Skeletal muscle satellite cell (primary cell): Measurements from ENCODE around the gene RSRC1.
"Not testable (repeated sequence)": the region's sequence is repeated elsewhere in the genome, so short reads cannot be mapped to it uniquely, and the experiment has no call there.

ENCODE experiments used
- H3K27me3 ChIP-seq: 2 replicates; pipeline ENCODE4 v1.7.0; 2013; ENCODE audit warnings: low read length; ENCODE audit not compliant: control insufficient read depth, insufficient read depth
- H3K36me3 ChIP-seq: 2 replicates; pipeline ENCODE4 v1.7.0; 2013; ENCODE audit warnings: mild to moderate bottlenecking, control low read depth, low read length; ENCODE audit not compliant: insufficient read depth
- H3K4me1 ChIP-seq: 2 replicates; pipeline ENCODE4 v1.7.0; 2013; ENCODE audit warnings: low read length; ENCODE audit not compliant: control insufficient read depth, insufficient read depth
- H3K4me2 ChIP-seq: 2 replicates; pipeline ENCODE4 v1.7.0; 2013; ENCODE audit warnings: mild to moderate bottlenecking, low read length
- H3K4me3 ChIP-seq: 2 replicates; pipeline ENCODE4 v1.7.0; 2013; ENCODE audit warnings: low read length
- H3K9ac ChIP-seq: 2 replicates; pipeline ENCODE4 v1.7.0; 2013; ENCODE audit warnings: mild to moderate bottlenecking, low read depth, low read length, moderate library complexity
- H3K9me3 ChIP-seq: replicated peaks from 2 replicates; pipeline ENCODE4 v1.7.0; 2013; ENCODE audit warnings: mild to moderate bottlenecking, control low read depth, low read length

The RSRC1 gene

GRCh38 chr3:158205994-158206393 lies 96.1 kb downstream of the RSRC1 start:
- no peaks in the 10 kb centered on the region for H3K9me3 ChIP-seq
- H3K4me1 ChIP-seq: no peaks in the 10 kb centered on the region
- no peaks in the 10 kb centered on the region for H3K27me3 ChIP-seq
- H3K36me3 ChIP-seq: no peaks in the 10 kb centered on the region
- H3K4me2 ChIP-seq: no peak overlapping the region
- H3K9ac ChIP-seq: no peak overlapping the region
- H3K4me3 ChIP-seq: no peak overlapping the region

- Histone ChIP-seq H3K9me3 (no peaks in the 10 kb centered on the region), H3K9ac (no peak overlapping the region), H3K27me3 (no peaks in the 10 kb centered on the region), H3K4me1 (no peaks in the 10 kb centered on the region), H3K36me3 (no peaks in the 10 kb centered on the region), H3K4me2 (no peak overlapping the region), H3K4me3 (no peak overlapping the region)
These were observed 100.2 kb downstream of the RSRC1 start for GRCh38 chr3:158210067-158210466.

GRCh38 chr3:158213461-158213860 lies 103.6 kb downstream of the RSRC1 start:
- Histone ChIP-seq H3K36me3 (no peaks in the 10 kb centered on the region), H3K9ac (no peak overlapping the region), H3K4me2 (no peak overlapping the region), H3K4me1 (no peaks in the 10 kb centered on the region), H3K9me3 (no peaks in the 10 kb centered on the region), H3K27me3 (no peaks in the 10 kb centered on the region), H3K4me3 (no peak overlapping the region)

- no peaks in the 10 kb centered on the region for H3K4me1 ChIP-seq
- H3K9ac ChIP-seq: no peak overlapping the region
- H3K27me3 ChIP-seq: no peaks in the 10 kb centered on the region
- H3K36me3 ChIP-seq: no peaks in the 10 kb centered on the region
- no peak overlapping the region for H3K4me3 ChIP-seq
- H3K9me3 ChIP-seq: no peaks in the 10 kb centered on the region
- H3K4me2 ChIP-seq: no peak overlapping the region
These were observed 108.1 kb downstream of the RSRC1 start for GRCh38 chr3:158217992-158218391.

- no peaks in the 10 kb centered on the region for H3K36me3 ChIP-seq
- H3K4me3 ChIP-seq: no peak overlapping the region
- no peak overlapping the region for H3K9ac ChIP-seq
- no peaks in the 10 kb centered on the region for H3K27me3 ChIP-seq
- H3K9me3 ChIP-seq: no peaks in the 10 kb centered on the region
- no peak overlapping the region for H3K4me2 ChIP-seq
- H3K4me1 ChIP-seq: no peaks in the 10 kb centered on the region
These were observed 110.7 kb downstream of the RSRC1 start for GRCh38 chr3:158220575-158220974.

- H3K4me1 ChIP-seq: no peaks in the 10 kb centered on the region
- no peak overlapping the region for H3K4me2 ChIP-seq
- H3K36me3 ChIP-seq: no peaks in the 10 kb centered on the region
- H3K27me3 ChIP-seq: no peaks in the 10 kb centered on the region
- H3K4me3 ChIP-seq: no peak overlapping the region
- no peak overlapping the region for H3K9ac ChIP-seq
- no peaks in the 10 kb centered on the region for H3K9me3 ChIP-seq
These were observed 111.5 kb downstream of the RSRC1 start for GRCh38 chr3:158221426-158221825.

GRCh38 chr3:158226429-158226828 lies 116.5 kb downstream of the RSRC1 start:
- H3K9me3 ChIP-seq: no peaks in the 10 kb centered on the region
- no peaks in the 10 kb centered on the region for H3K27me3 ChIP-seq
- no peak overlapping the region for H3K4me3 ChIP-seq
- H3K4me2 ChIP-seq: no peak overlapping the region
- no peak overlapping the region for H3K9ac ChIP-seq
- no peaks in the 10 kb centered on the region for H3K36me3 ChIP-seq
- H3K4me1 ChIP-seq: no peaks in the 10 kb centered on the region

- not testable (repeated sequence) for H3K27me3 ChIP-seq, H3K4me1 ChIP-seq, H3K4me2 ChIP-seq, H3K9ac ChIP-seq, H3K9me3 ChIP-seq, H3K4me3 ChIP-seq, H3K36me3 ChIP-seq
These were observed 119.1 kb downstream of the RSRC1 start for GRCh38 chr3:158228942-158229341.

- no peaks in the 10 kb centered on the region for H3K27me3 ChIP-seq
- no peaks in the 10 kb centered on the region for H3K4me1 ChIP-seq
- H3K9me3 ChIP-seq: no peaks in the 10 kb centered on the region
- no peaks in the 10 kb centered on the region for H3K36me3 ChIP-seq
- no peak overlapping the region for H3K4me2 ChIP-seq
- H3K9ac ChIP-seq: no peak overlapping the region
- H3K4me3 ChIP-seq: no peak overlapping the region
These were observed 123.9 kb downstream of the RSRC1 start for GRCh38 chr3:158233791-158234190.

GRCh38 chr3:158244274-158244673 lies 134.4 kb downstream of the RSRC1 start:
- no peak overlapping the region for H3K4me2 ChIP-seq
- H3K27me3 ChIP-seq: no peaks in the 10 kb centered on the region
- H3K36me3 ChIP-seq: no peaks in the 10 kb centered on the region
- no peaks in the 10 kb centered on the region for H3K9me3 ChIP-seq
- no peaks in the 10 kb centered on the region for H3K4me1 ChIP-seq
- H3K4me3 ChIP-seq: no peak overlapping the region
- no peak overlapping the region for H3K9ac ChIP-seq

- Histone ChIP-seq H3K36me3 (no peaks in the 10 kb centered on the region), H3K4me3 (no peak overlapping the region), H3K27me3 (no peaks in the 10 kb centered on the region), H3K9ac (no peak overlapping the region), H3K9me3 (no peaks in the 10 kb centered on the region), H3K4me1 (no peaks in the 10 kb centered on the region), H3K4me2 (no peak overlapping the region)
These were observed 137.4 kb downstream of the RSRC1 start for GRCh38 chr3:158247288-158247687.

- Histone ChIP-seq H3K4me2 (no peak overlapping the region), H3K27me3 (no peaks in the 10 kb centered on the region), H3K9ac (no peak overlapping the region), H3K9me3 (no peaks in the 10 kb centered on the region), H3K4me1 (no peaks in the 10 kb centered on the region), H3K36me3 (no peaks in the 10 kb centered on the region), H3K4me3 (no peak overlapping the region)
These were observed 138.4 kb downstream of the RSRC1 start for GRCh38 chr3:158248261-158248660.
